Dermis microvascular lymphatic vessel endothelial cell (primary cell): ENCODE measurements around the gene PROCA1. TPM values are rescaled to one million over a fixed set of nuclear protein-coding genes. Genes with fewer than 3 reads are reported as not detected.
A peak's percentile ranks its signal among the peaks of the same experiment; 100 is the strongest.
"Not testable (repeated sequence)": the region's sequence is repeated elsewhere in the genome, so short reads cannot be mapped to it uniquely, and the experiment has no call there.

ENCODE experiments used
- DNase-seq, 2 donors: peaks; one replicate each; pipeline versions ENCODE4 v3.0.0 to v3.0.0-alpha.2; 2010; ENCODE audit warnings: low read depth in 2 of 2
- total RNA-seq: library from RNA; depleted of rRNA; stranded (reverse); fragments of >200 nt; gene quantifications from 2 replicates; pipeline ENCODE4 v1.2.1, GENCODE V29; 2014

PROCA1 gene
- total RNA-seq, 1 donor from 2014 or later = 0.26 TPM

DNA sequence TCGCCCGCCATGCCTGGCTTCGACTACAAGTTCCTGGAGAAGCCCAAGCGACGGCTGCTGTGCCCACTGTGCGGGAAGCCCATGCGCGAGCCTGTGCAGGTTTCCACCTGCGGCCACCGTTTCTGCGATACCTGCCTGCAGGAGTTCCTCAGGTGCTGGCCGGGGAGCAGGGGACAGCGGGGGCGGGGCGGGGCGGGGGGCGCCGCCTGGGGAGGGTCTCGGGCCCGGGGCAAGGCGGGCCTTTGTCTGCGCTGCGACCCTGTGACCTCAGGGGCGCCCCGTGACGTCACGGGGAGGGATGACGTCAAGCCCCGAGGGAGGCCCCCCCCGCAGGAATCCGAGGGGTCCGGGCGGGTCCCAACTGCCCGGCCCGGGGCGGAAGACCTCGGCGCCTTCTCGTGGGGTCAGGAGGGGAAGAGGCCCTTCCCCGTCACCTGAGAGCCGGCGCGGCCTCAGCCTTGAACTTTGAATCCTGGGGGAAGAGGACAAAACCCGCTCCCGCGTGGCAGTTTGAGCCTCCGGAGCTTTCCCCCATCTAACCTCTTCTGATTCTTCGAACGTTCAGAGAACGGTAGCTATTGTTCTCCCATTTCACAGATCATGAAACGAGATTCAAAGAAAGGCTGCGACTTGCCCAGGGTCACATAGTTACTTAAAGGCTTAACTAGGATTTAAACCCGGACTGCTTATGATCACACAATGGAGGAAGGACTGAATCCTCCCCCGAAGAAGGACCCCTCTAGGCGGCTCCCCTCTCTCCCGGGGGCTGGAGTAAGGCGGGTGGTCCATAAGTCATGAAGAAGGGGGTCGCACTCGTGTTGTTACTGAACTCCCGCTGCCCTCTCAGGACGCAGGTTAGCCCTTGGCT, 32.6 kb upstream of the PROCA1 start:
- DNase-seq = peak in 1 of 2 donors; percentile 41

DNA sequence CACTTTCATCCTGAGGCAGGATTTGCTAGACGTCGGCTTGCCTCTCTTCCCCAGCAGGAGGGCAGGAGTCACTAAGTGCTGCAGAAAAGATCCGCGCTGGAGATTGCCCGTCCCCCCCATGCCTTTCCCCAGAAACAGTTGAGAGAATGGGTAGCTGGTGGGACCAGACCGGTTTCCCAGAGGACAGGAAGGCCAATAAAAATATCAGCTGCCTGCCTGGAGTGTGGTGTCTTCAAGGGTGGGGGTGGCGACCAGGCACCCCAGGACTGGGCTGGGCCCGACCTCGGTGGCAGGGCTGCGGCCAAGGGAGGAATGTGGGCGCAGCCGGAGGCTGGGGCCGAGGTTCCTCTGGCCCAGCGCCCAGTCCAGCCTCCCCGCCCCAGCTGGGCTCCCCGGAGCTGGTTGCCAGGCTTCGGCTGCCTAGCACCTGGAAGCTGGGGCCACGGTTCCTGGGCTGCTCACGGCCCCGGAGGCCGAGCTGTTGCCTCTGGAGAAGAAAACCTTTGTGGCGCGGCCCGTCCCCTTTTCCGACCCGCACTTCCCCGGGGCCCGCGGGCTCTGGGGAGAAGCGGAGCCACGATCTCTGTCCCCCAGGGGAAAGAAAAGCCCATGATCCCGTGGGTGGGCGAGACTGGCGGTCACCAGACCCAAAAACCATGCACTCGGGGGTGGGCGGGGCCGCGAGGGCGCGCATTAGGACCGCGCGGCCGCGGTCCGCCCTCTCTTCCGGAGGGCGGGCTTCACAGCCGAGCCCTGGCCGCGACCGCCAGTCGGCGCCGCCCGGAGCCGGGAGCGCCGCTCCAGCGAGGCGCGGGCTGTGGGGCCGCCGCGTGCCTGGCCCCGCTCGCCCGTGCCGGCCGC, 31.8 kb upstream of the PROCA1 start, which contains the start of gene TRAF4:
Gene TRAF4, plus strand, starts transcription at position 769 of the 861 bp plus-strand sequence. CDS start 102 bp downstream, outside the sequence.
- peak in 1 of 2 donors; percentile 80 for DNase-seq

DNA sequence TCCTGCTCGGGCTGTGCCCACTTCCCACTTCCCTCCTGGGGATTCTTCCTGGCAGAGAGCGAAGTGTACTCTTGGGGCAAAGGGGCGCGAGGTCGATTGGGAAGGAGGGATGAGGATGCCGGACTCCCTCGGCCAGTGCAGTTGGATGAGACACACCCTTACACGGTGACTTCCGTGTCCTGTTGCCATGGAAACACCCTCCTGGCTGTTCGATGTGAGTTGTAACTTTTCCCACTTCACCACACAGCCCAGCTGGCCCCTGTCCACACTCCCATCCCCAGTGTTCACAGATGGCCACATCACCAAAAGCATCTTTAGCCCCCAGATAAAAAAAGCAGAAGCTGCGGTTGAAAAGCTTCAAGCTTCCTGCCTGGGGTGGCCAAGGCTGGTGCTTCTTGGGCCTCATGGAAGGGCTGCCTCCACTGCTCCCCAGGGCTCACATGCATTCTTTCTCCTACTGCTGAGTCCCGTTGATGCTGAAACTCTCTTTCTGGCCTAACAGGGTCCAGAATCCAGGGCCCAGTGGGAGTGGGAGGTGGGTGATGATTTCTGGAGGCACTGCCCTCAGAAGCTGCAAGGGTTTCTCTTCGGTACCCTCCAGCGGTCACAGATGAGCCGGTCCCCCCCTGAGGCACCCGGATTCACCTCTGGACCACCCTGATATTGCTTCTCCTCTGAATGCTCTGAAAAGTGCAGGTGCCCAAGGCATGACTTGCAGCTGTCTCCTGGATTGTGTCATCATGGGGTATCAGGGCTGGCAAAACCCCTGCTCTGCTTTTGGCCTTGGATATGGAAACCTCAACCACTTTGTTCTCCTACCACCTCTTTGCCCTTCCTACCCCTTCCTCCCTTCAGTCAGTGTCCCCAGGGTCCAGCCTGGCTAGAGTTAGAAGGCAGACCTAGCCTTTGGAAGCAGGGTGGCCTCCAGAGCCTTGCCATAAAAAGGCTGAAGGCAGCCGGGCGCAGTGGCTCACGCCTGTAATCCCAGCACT, 30.0 kb upstream of the PROCA1 start:
- DNase-seq = no peak

- no peak for DNase-seq
These were observed 29.0 kb upstream of the PROCA1 start for GRCh38 chr17:28740406-28741357.

DNA sequence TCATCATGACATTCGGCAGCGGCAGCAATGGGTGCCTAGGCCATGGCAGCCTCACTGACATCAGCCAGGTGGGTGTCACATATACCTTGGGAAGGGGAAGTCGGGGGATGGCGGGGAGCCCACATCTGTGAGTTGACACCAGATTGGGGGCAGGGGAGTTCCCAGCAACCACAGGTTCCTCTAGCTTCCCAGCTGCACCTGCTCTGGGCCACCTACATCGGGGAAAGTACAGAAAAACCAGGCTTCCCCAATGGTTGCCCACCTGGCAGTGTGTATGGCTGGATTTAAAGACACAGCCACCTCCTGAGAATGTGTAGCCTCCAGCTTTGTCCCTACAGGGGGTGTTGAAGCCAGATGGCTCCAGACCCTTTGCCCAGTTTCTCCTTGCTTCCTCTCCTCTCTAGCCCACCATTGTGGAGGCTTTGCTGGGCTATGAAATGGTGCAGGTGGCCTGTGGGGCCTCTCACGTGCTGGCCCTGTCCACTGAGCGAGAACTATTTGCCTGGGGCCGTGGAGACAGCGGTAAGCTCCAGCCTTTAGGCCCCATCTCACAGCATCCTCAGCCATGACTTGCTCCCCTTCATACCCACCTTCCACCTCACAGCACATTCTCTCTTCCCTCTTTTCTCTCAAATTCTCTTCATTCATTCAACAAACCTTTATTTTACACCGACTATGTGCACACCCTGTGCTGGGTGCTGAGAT, 27.1 kb upstream of the PROCA1 start:
- no peak for DNase-seq

DNA sequence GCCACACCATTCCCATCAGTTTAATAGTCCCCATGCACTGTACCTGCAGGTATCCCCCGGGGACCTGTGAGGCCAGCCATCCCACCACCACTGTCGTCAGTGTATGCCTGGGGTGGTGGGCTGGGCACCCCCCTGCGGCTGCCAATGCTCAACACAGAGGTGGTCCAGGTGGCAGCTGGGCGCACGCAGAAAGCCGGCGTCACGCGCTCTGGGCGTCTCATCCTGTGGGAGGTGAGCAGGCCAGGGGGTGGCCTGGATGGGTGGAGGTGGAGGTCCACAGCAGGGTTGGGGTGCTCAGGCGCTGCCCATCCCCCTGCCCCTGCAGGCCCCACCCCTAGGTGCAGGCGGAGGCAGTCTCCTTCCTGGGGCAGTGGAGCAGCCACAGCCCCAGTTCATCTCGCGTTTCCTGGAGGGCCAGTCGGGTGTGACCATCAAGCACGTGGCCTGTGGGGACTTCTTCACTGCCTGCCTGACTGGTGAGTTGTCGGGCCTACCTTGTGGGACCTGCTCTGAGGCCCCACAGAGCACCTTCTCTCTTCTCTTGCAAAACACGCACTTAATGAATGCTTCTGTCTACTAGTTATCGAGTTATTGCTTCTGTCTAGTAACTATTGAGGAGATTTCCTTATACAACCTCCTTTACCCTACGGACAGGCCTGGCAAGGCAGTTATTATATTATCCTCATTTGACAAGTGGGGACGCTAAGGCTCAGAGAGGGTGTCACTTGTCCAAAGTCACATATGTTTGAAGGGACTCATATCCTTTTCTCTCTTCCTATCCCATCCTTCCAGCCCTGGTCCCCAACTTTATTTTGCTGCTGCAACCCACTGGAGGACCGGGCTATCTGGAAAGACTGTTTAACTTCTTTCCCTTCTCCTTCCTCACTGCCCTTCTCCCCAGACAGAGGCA, 26.3 kb upstream of the PROCA1 start:
- DNase-seq = no peak

DNA sequence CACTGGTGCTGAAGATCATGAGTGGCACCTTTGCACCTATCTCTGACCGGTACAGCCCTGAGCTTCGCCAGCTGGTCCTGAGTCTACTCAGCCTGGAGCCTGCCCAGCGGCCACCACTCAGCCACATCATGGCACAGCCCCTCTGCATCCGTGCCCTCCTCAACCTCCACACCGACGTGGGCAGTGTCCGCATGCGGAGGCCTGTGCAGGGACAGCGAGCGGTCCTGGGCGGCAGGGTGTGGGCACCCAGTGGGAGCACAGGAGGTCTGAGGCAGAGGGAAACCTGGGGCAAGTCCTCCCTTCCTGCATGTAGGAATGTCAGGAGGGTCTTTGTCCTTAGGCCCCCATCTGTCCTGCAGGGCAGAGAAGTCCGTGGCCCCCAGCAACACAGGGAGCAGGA, 25.6 kb upstream of the PROCA1 start:
- no peak for DNase-seq

GRCh38 chr17:28735913-28736769, 24.5 kb upstream of the PROCA1 start:
- DNase-seq = not testable (repeated sequence)

DNA sequence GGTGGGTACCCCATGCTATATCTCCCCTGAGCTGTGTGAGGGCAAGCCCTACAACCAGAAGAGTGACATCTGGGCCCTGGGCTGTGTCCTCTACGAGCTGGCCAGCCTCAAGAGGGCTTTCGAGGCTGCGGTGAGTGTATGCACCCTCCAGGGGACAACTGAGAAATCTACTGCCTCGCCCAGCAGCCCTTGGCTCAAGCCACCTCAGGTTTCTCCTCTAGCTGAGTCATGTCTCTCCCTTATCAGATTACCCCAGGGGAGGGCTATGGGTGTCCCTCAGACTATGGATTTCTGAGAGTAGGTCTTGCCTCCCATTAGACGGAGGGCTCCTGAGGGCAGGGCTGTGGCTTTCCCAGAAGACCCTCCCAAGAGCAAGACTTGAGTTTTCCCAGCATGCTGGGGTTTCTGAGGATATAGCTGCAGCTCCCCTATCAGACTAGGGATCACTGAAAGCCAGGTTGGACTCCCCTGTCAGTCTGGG, 23.6 kb upstream of the PROCA1 start:
- DNase-seq = no peak

DNA sequence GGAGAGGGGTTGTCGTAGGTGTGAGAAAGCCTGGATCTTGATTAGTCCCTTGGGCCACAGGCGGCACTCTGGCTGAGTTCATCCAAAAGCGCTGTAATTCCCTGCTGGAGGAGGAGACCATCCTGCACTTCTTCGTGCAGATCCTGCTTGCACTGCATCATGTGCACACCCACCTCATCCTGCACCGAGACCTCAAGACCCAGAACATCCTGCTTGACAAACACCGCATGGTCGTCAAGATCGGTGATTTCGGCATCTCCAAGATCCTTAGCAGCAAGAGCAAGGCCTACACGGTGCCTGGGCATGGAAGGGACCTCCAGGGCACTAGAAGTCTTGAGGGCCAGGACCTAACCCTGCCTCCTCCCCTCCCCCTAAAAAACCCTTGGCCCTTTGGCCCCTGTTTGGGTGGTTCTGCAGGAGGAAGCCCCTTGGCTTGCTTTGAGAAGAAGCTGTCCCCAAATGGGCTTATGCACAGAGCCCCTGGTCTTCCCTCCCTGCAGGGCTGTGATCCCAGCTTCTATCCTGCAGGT, 23.1 kb upstream of the PROCA1 start:
- no peak for DNase-seq

GRCh38 chr17:28733346-28733745, 21.7 kb upstream of the PROCA1 start:
- no peak for DNase-seq

DNA sequence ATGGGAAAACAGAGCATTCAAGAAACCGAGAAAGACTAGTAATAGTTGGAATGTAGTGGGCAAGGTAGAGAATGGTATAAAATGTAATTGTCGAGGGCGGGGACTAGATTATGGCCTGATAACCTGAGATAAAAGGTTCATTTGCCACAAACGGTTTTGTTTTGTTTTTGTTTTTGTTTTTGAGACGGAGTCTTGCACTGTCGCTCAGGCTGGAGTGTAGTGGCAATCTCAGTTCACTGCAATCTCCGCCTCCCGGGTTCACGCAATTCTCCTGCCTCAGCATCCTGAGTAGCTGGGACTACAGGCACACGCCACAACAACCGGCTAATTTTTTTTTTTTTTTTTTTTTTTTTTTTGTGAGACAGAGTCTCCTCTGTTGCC, 18.3 kb upstream of the PROCA1 start:
- no peak for DNase-seq

GRCh38 chr17:28728364-28729200, 16.9 kb upstream of the PROCA1 start, which contains the start of gene NEK8:
Gene NEK8, plus strand, starts transcription at chr17:28728788. Its CDS starts 26 bp downstream, at chr17:28728814.
- peak; percentile 84 to 94 for DNase-seq

- DNase-seq = peak; percentile 63 to 89
These were observed 15.2 kb upstream of the PROCA1 start for GRCh38 chr17:28726627-28727491.

DNA sequence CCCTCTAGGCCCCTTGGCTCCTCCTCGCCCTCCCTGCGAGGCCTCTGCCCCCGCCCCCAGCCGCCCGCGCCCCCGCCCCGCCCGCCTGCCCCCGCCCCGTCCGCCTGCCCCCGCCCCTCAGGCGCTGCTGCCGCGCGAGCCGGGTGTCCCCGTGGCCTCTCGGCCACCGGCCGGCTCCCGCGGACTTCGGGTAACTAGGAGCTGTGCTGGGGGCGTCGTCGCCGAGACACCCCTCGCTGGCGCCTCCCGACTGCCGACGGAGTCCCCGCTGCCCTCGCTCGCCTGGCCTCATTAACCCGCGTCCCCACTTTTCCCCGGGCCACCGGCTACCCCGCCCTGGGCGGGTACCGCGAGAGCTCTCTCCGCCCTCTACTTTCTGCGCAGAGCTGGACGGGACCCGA, 14.5 kb upstream of the PROCA1 start, which contains the start of gene TLCD1:
Gene TLCD1, minus strand, starts transcription at position 8 of the 401 bp plus-strand sequence. CDS start 136 bp downstream, outside the sequence.
- DNase-seq = peak in 1 of 2 donors; percentile 50
